Esophagus squamous epithelium (tissue), 4 donors: ENCODE measurements around the gene PPY.

Source experiments
- CTCF ChIP-seq, 6 experiments: fragments of 450-650 bp in 4 of 6; fragments of 200-600 bp in 2 of 6; sonication (generic) in 2 of 6; IDR thresholded peaks; one replicate each; pipeline ENCODE4 v1.5.1; 2016 to 2019; ENCODE audit warnings: antibody characterized with exemption in 6 of 6, mild to moderate bottlenecking in 4 of 6, moderate library complexity in 4 of 6
- POLR2A ChIP-seq, 4 donors: fragments of 450-650 bp; IDR thresholded peaks; one replicate each; pipeline ENCODE4 v1.6.1; 2017; ENCODE audit warnings: antibody characterized with exemption in 4 of 4, mild to moderate bottlenecking in 4 of 4, moderate library complexity in 3 of 4

- TF ChIP-seq CTCF (IDR thresholded peaks at IDR 0.05) (no peak), POLR2A (IDR thresholded peaks at IDR 0.05) (no peak)
Observed at GRCh38 chr17:43932923-43933322, 9.4 kb downstream of the PPY start.
